Trophoblast cell (in vitro differentiated cells and primary cell): Measurements from ENCODE around the gene EPB41L4A.
A peak's percentile ranks its signal among the peaks of the same experiment; 100 is the strongest.

Experiments used
- DNase-seq, 2 donors: peaks; one replicate each; pipeline ENCODE4 v3.0.0-alpha.2; 2016
- H2AFZ ChIP-seq: 2 replicates; pipeline ENCODE4 v1.6.1; 2013; ENCODE audit warnings: low read length, moderate library complexity, mild to moderate bottlenecking; ENCODE audit not compliant: insufficient read depth, poor library complexity
- H2AK5ac ChIP-seq: 2 replicates; pipeline ENCODE4 v1.6.1; 2013; ENCODE audit warnings: mild to moderate bottlenecking, low read length
- H2BK120ac ChIP-seq: 2 replicates; pipeline ENCODE4 v1.6.1; 2013; ENCODE audit warnings: low read length, mild to moderate bottlenecking, moderate library complexity; ENCODE audit not compliant: insufficient read depth, poor library complexity
- H2BK12ac ChIP-seq: 2 replicates; pipeline ENCODE4 v1.6.1; 2013; ENCODE audit warnings: mild to moderate bottlenecking, low read length, moderate library complexity
- H2BK5ac ChIP-seq: 2 replicates; pipeline ENCODE4 v1.6.1; 2013; ENCODE audit warnings: low read length, low read depth, moderate library complexity, mild to moderate bottlenecking; ENCODE audit not compliant: poor library complexity
- H3K14ac ChIP-seq: 2 replicates; pipeline ENCODE4 v1.6.1; 2013; ENCODE audit warnings: mild to moderate bottlenecking, low read length
- H3K18ac ChIP-seq: 2 replicates; pipeline ENCODE4 v1.6.1; 2013; ENCODE audit warnings: mild to moderate bottlenecking, low read length
- H3K23ac ChIP-seq: 2 replicates; pipeline ENCODE4 v1.6.1; 2013; ENCODE audit warnings: low read length
- H3K27ac ChIP-seq: 2 replicates; pipeline ENCODE4 v1.5.1; 2013; ENCODE audit warnings: low read depth, mild to moderate bottlenecking, inconsistent platforms, low read length, moderate library complexity
- H3K27me3 ChIP-seq: 2 replicates; pipeline ENCODE4 v1.6.1; 2013; ENCODE audit warnings: inconsistent platforms, mild to moderate bottlenecking, low read length, moderate library complexity; ENCODE audit not compliant: insufficient read depth
- H3K36me3 ChIP-seq, 2 experiments: 1 replicate in 1 of 2; 2 replicates in 1 of 2; pipeline ENCODE4 v1.6.1; 2013; ENCODE audit warnings: low read length in 2 of 2, mild to moderate bottlenecking in 2 of 2, moderate library complexity in 1 of 2; ENCODE audit not compliant: insufficient read depth in 2 of 2, control insufficient read depth in 1 of 2
- H3K4ac ChIP-seq: 2 replicates; pipeline ENCODE4 v1.6.1; 2013; ENCODE audit warnings: low read depth, mild to moderate bottlenecking, low read length, moderate library complexity
- H3K4me1 ChIP-seq, 2 experiments: 1 replicate in 1 of 2; 2 replicates in 1 of 2; pipeline ENCODE4 v1.6.1; 2013; ENCODE audit warnings: low read length in 2 of 2, mild to moderate bottlenecking in 2 of 2, moderate library complexity in 1 of 2; ENCODE audit not compliant: insufficient read depth in 2 of 2, control insufficient read depth in 1 of 2
- H3K4me2 ChIP-seq: 2 replicates; pipeline ENCODE4 v1.6.1; 2013; ENCODE audit warnings: inconsistent platforms, mild to moderate bottlenecking, low read length, moderate library complexity
- H3K4me3 ChIP-seq: 2 replicates; pipeline ENCODE4 v1.5.1; 2013; ENCODE audit warnings: mild to moderate bottlenecking, low read depth, low read length, inconsistent platforms
- H3K79me1 ChIP-seq: one replicate; pipeline ENCODE4 v1.6.1; 2013; ENCODE audit warnings: low read length
- H3K79me2 ChIP-seq: 2 replicates; pipeline ENCODE4 v1.6.1; 2013; ENCODE audit warnings: low read length, mild to moderate bottlenecking; ENCODE audit not compliant: control insufficient read depth, insufficient read depth, poor library complexity
- H3K9ac ChIP-seq: 2 replicates; pipeline ENCODE4 v1.6.1; 2013; ENCODE audit warnings: mild to moderate bottlenecking, low read length
- H3K9me3 ChIP-seq: 2 replicates; pipeline ENCODE4 v1.6.1; 2013; ENCODE audit warnings: low read depth, mild to moderate bottlenecking, control low read depth, inconsistent platforms, low read length; ENCODE audit not compliant: insufficient read depth
- H4K12ac ChIP-seq: 2 replicates; pipeline ENCODE4 v1.6.1; 2013; ENCODE audit warnings: low read depth, mild to moderate bottlenecking, low read length, moderate library complexity
- H4K8ac ChIP-seq: 2 replicates; pipeline ENCODE4 v1.6.1; 2013; ENCODE audit warnings: low read depth, mild to moderate bottlenecking, low read length, moderate library complexity
- H4K91ac ChIP-seq: one replicate; pipeline ENCODE4 v1.6.1; 2013; ENCODE audit warnings: low read depth, mild to moderate bottlenecking, low read length, moderate library complexity
- WGBS: extraction: QIAGEN DNeasy Blood & Tissue Kit; methylation state at CpG from one replicate; pipeline ENCODE4 v1.1.7; 2013; ENCODE audit warnings: missing lambda C conversion rate; ENCODE audit not compliant: insufficient read length, insufficient coverage; ENCODE audit errors: extremely low coverage; 5-methylcytosine and 5-hydroxymethylcytosine counted together

The EPB41L4A gene

DNA sequence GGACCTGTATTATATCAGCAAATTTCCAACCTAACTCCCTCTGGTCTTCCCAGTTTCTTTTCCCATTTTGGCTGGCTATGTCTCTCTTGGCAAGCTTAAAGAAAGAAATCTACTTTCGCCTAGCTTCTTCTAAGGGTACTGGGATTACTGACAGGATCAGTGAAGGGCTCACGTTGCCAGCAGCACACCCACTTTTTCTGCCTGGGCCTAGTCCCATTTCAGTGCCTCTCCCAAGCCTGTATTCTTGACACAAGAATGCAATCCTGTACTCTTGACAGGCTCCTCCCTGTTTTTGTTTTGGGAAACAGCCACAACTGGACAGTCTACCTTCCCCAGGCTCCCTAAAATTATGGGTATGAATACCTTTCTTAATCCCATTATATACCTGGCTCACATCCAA, 170.5 kb downstream of the EPB41L4A start:
- no peaks in the 10 kb centered on the region for H3K9me3 ChIP-seq
- H2BK12ac ChIP-seq = no peak overlapping the region
- no CpG with 5 or more reads among the region's 2 CpGs for WGBS
- no peak overlapping the region for H3K23ac ChIP-seq
- no peak overlapping the region for H2AK5ac ChIP-seq
- H3K4me1 ChIP-seq = peaks cover 0 to 5% of the 10 kb centered on the region in 2 experiments
- no peak overlapping the region for H2BK120ac ChIP-seq
- H3K9ac ChIP-seq = no peak overlapping the region
- H3K14ac ChIP-seq = no peak overlapping the region
- no peaks in the 10 kb centered on the region for H3K36me3 ChIP-seq
- no peak overlapping the region for H3K18ac ChIP-seq
- H3K27ac ChIP-seq = no peak overlapping the region
- H2BK5ac ChIP-seq = no peak overlapping the region
- no peak overlapping the region for H3K4ac ChIP-seq
- no peak overlapping the region for H3K4me2 ChIP-seq
- no peaks in the 10 kb centered on the region for H3K79me1 ChIP-seq
- H3K4me3 ChIP-seq = no peak overlapping the region
- H4K91ac ChIP-seq = no peak overlapping the region
- no peak for DNase-seq
- no peak overlapping the region for H2AFZ ChIP-seq
- no peak overlapping the region for H4K8ac ChIP-seq
- H3K27me3 ChIP-seq = no peaks in the 10 kb centered on the region
- H4K12ac ChIP-seq = no peak overlapping the region
- no peaks in the 10 kb centered on the region for H3K79me2 ChIP-seq

- Histone ChIP-seq H3K9me3 (no peaks in the 10 kb centered on the region), H3K79me1 (no peaks in the 10 kb centered on the region), H3K79me2 (no peaks in the 10 kb centered on the region)
Measured at GRCh38 chr5:112247960-112248359, 171.1 kb downstream of the EPB41L4A start.

GRCh38 chr5:112245656-112246055, 173.4 kb downstream of the EPB41L4A start:
- H2AK5ac ChIP-seq = no peak overlapping the region
- H3K9me3 ChIP-seq = no peaks in the 10 kb centered on the region
- H4K8ac ChIP-seq = no peak overlapping the region
- no peak overlapping the region for H3K27ac ChIP-seq
- no peak overlapping the region for H2AFZ ChIP-seq
- no peak overlapping the region for H3K4ac ChIP-seq
- H3K4me3 ChIP-seq = no peak overlapping the region
- no peaks in the 10 kb centered on the region for H3K36me3 ChIP-seq
- no peak overlapping the region for H3K23ac ChIP-seq
- H2BK120ac ChIP-seq = no peak overlapping the region
- DNase-seq = peak; percentile 45 to 66
- H3K79me1 ChIP-seq = no peaks in the 10 kb centered on the region
- H4K91ac ChIP-seq = no peak overlapping the region
- H3K14ac ChIP-seq = no peak overlapping the region
- no peak overlapping the region for H2BK12ac ChIP-seq
- no CpG with 5 or more reads among the region's 5 CpGs for WGBS
- H3K79me2 ChIP-seq = no peaks in the 10 kb centered on the region
- H3K27me3 ChIP-seq = no peaks in the 10 kb centered on the region
- no peak overlapping the region for H3K9ac ChIP-seq
- peaks cover 0 to 5% of the 10 kb centered on the region in 2 experiments for H3K4me1 ChIP-seq
- H4K12ac ChIP-seq = no peak overlapping the region
- no peak overlapping the region for H2BK5ac ChIP-seq
- H3K18ac ChIP-seq = no peak overlapping the region
- no peak overlapping the region for H3K4me2 ChIP-seq

More at GRCh38 chr5:112247960-112248359, 171.1 kb downstream of the EPB41L4A start:
- Histone ChIP-seq H3K27me3 (no peaks in the 10 kb centered on the region), H3K9ac (no peak overlapping the region), H3K4me3 (no peak overlapping the region), H2AFZ (no peak overlapping the region), H3K4ac (no peak overlapping the region), H4K91ac (no peak overlapping the region), H3K23ac (no peak overlapping the region), H2BK12ac (no peak overlapping the region), H2AK5ac (no peak overlapping the region), H3K18ac (no peak overlapping the region), H3K36me3 (no peaks in the 10 kb centered on the region), H3K4me2 (no peak overlapping the region), H2BK5ac (no peak overlapping the region), H3K4me1 (peaks cover 0 to 5% of the 10 kb centered on the region in 2 experiments), H3K14ac (no peak overlapping the region), H2BK120ac (no peak overlapping the region), H4K8ac (no peak overlapping the region), H4K12ac (no peak overlapping the region), H3K27ac (no peak overlapping the region)
- DNase-seq = no peak

- Histone ChIP-seq H3K79me1 (no peaks in the 10 kb centered on the region), H3K18ac (no peak overlapping the region), H3K36me3 (no peaks in the 10 kb centered on the region), H4K12ac (no peak overlapping the region), H4K8ac (no peak overlapping the region), H2BK5ac (no peak overlapping the region), H3K27me3 (no peaks in the 10 kb centered on the region), H3K27ac (no peak overlapping the region), H3K9me3 (no peaks in the 10 kb centered on the region), H3K14ac (no peak overlapping the region), H2AK5ac (no peak overlapping the region), H3K4me3 (no peak overlapping the region), H3K4me1 (no peaks in the 10 kb centered on the region), H3K79me2 (no peaks in the 10 kb centered on the region), H4K91ac (no peak overlapping the region), H3K9ac (no peak overlapping the region), H3K23ac (no peak overlapping the region), H2AFZ (no peak overlapping the region), H2BK12ac (no peak overlapping the region), H3K4ac (no peak overlapping the region), H2BK120ac (no peak overlapping the region), H3K4me2 (no peak overlapping the region)
- no peak for DNase-seq
- no CpG with 5 or more reads among the region's 3 CpGs for WGBS
Measured at GRCh38 chr5:112239996-112240395, 179.1 kb downstream of the EPB41L4A start.
